Mesendoderm (in vitro differentiated cells): ENCODE measurements around the gene FOSB.
A peak's percentile ranks its signal among the peaks of the same experiment; 100 is the strongest.

Source experiments
- DNase-seq: peaks from one replicate; pipeline ENCODE4 v3.0.0; 2013
- H2AK5ac ChIP-seq: 2 replicates; pipeline ENCODE4 v1.6.1; 2013; ENCODE audit warnings: low read length, inconsistent platforms
- H2BK120ac ChIP-seq: 2 replicates; pipeline ENCODE4 v1.6.1; 2013; ENCODE audit warnings: low read depth, mild to moderate bottlenecking, low read length, moderate library complexity, mixed read lengths
- H2BK15ac ChIP-seq: replicated peaks from 2 replicates; pipeline ENCODE4 v1.6.1; 2013; ENCODE audit warnings: low read depth, mild to moderate bottlenecking, moderate library complexity
- H2BK5ac ChIP-seq: 2 replicates; pipeline ENCODE4 v1.6.1; 2013; ENCODE audit warnings: low read length, inconsistent platforms
- H3K18ac ChIP-seq: 2 replicates; pipeline ENCODE4 v1.6.1; 2013; ENCODE audit warnings: mild to moderate bottlenecking, low read length, mixed read lengths
- H3K23ac ChIP-seq: one replicate; pipeline ENCODE4 v1.6.1; 2013; ENCODE audit warnings: low read length
- H3K27ac ChIP-seq: 2 replicates; pipeline ENCODE4 v1.5.1; 2013; ENCODE audit warnings: low read depth, mild to moderate bottlenecking, inconsistent platforms, low read length, moderate library complexity
- H3K27me3 ChIP-seq: 2 replicates; pipeline ENCODE4 v1.6.1; 2013; ENCODE audit warnings: low read length, control low read depth, mild to moderate bottlenecking, inconsistent platforms; ENCODE audit not compliant: insufficient read depth, poor library complexity
- H3K36me3 ChIP-seq: 2 replicates; pipeline ENCODE4 v1.6.1; 2013; ENCODE audit warnings: low read length, inconsistent platforms; ENCODE audit not compliant: control insufficient read depth, insufficient read depth
- H3K4ac ChIP-seq: one replicate; pipeline ENCODE4 v1.6.1; 2013; ENCODE audit warnings: low read depth, mild to moderate bottlenecking, low read length, moderate library complexity
- H3K4me1 ChIP-seq: 2 replicates; pipeline ENCODE4 v1.6.1; 2013; ENCODE audit warnings: low read depth, low read length, inconsistent platforms; ENCODE audit not compliant: control insufficient read depth
- H3K4me2 ChIP-seq: 2 replicates; pipeline ENCODE4 v1.6.1; 2013; ENCODE audit warnings: low read length
- H3K4me3 ChIP-seq: 2 replicates; pipeline ENCODE4 v1.5.1; 2013; ENCODE audit warnings: mild to moderate bottlenecking, low read length
- H3K56ac ChIP-seq: one replicate; pipeline ENCODE4 v1.6.1; 2013; ENCODE audit warnings: low read length
- H3K79me1 ChIP-seq: 2 replicates; pipeline ENCODE4 v1.6.1; 2013; ENCODE audit warnings: low read length, inconsistent platforms
- H3K79me2 ChIP-seq: 2 replicates; pipeline ENCODE4 v1.6.1; 2013; ENCODE audit warnings: mild to moderate bottlenecking, low read length; ENCODE audit not compliant: control insufficient read depth, insufficient read depth
- H3K9ac ChIP-seq: 2 replicates; pipeline ENCODE4 v1.6.1; 2013; ENCODE audit warnings: low read length, inconsistent platforms
- H4K5ac ChIP-seq: one replicate; pipeline ENCODE4 v1.6.1; 2013; ENCODE audit warnings: low read length
- H4K8ac ChIP-seq: one replicate; pipeline ENCODE4 v1.6.1; 2013; ENCODE audit warnings: low read depth, mild to moderate bottlenecking, control low read depth, low read length, moderate library complexity
- WGBS: extraction: QIAGEN DNeasy Blood & Tissue Kit; methylation state at CpG from one replicate; pipeline ENCODE4 v1.1.7; 2013; ENCODE audit warnings: low lambda C conversion rate, missing lambda C conversion rate; ENCODE audit not compliant: insufficient coverage; ENCODE audit errors: extremely low coverage; 5-methylcytosine and 5-hydroxymethylcytosine counted together

FOSB gene

DNA sequence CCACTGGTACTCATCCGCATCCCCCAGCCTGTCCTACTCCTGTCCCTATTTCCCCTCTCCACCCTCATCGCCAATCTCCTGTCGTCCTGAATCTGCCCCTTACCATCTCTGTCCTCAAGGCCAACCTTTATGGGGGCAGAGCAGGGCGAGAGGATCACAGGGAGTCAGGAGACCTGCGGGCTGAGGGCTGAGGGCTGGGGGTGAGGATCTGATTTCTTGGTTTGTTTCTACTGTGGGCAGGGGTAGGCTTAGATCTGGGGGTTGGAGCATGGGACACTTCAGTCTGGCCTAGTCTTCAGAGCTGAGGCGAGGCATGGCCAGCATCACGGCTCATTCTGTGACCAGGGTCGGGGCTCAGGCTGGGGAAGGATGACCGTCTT lies 27.5 kb upstream of the FOSB start:
- no peaks in the 10 kb centered on the region for H3K36me3 ChIP-seq
- H2BK5ac ChIP-seq, result no peak overlapping the region
- no peak overlapping the region for H3K4me2 ChIP-seq
- H2BK15ac ChIP-seq, result no peak overlapping the region
- no peaks in the 10 kb centered on the region for H3K79me1 ChIP-seq
- H3K18ac ChIP-seq, result no peak overlapping the region
- no peaks in the 10 kb centered on the region for H3K27me3 ChIP-seq
- DNase-seq, result no peak
- H3K4ac ChIP-seq, result no peak overlapping the region
- peak overlapping the region; percentile 77 for H3K56ac ChIP-seq
- peaks cover 5% of the 10 kb centered on the region for H3K4me1 ChIP-seq
- no peak overlapping the region for H3K27ac ChIP-seq
- no peak overlapping the region for H3K23ac ChIP-seq
- H3K79me2 ChIP-seq, result no peaks in the 10 kb centered on the region
- H2BK120ac ChIP-seq, result no peak overlapping the region
- WGBS, result no CpG with 5 or more reads among the region's 9 CpGs
- no peak overlapping the region for H3K4me3 ChIP-seq
- H4K5ac ChIP-seq, result no peak overlapping the region
- H4K8ac ChIP-seq, result no peak overlapping the region
- H2AK5ac ChIP-seq, result no peak overlapping the region
- H3K9ac ChIP-seq, result peak overlapping the region; percentile 46

DNA sequence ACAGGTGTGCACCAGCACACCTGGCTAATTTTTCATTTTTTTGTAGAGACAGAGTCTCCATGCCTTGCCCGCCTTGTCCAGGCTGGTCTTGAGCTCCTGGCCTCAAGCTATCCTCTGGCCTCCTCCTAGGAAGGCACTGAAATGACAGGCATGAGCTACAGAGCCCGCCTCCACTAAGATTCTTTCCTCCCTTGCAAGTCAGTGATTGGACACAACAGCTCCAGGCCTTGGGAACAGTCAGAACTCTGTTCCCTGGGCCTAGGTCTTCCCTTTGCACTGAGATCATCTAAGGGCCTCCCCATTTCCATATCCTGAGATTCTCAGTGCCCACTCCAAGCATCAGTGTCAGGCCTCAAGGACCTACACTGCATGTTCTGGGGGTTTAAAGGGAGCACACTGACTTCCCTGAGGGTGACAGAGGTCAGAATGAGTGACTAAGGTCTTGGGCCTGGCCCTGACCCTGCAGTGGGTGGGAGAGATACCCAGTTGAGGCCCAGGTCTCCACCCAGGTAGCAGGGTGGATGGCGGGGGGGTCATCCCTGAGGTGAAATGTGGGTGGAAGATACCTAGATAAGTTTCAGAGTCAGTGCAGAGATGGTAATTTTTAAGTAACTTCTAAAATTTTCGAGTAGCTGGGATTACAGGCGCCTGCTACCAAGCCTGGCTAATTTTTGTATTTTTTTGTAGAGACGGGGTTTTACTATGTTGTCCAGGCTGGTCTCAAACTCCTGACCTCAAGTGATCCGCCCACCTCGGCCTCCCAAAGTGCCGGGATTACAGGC lies 26.7 kb upstream of the FOSB start:
- Histone ChIP-seq H3K4me1 (peaks cover 5% of the 10 kb centered on the region), H3K79me2 (no peaks in the 10 kb centered on the region), H3K56ac (no peak overlapping the region), H2AK5ac (no peak overlapping the region), H2BK120ac (no peak overlapping the region), H3K27ac (no peak overlapping the region), H3K4me3 (no peak overlapping the region), H3K79me1 (no peaks in the 10 kb centered on the region), H2BK5ac (no peak overlapping the region), H4K5ac (no peak overlapping the region), H3K36me3 (no peaks in the 10 kb centered on the region), H3K27me3 (no peaks in the 10 kb centered on the region), H3K23ac (no peak overlapping the region), H4K8ac (no peak overlapping the region), H2BK15ac (no peak overlapping the region), H3K4ac (no peak overlapping the region), H3K9ac (no peak overlapping the region), H3K18ac (no peak overlapping the region), H3K4me2 (no peak overlapping the region)
- no CpG with 5 or more reads among the region's 9 CpGs for WGBS
- peak; percentile 88 for DNase-seq

DNA sequence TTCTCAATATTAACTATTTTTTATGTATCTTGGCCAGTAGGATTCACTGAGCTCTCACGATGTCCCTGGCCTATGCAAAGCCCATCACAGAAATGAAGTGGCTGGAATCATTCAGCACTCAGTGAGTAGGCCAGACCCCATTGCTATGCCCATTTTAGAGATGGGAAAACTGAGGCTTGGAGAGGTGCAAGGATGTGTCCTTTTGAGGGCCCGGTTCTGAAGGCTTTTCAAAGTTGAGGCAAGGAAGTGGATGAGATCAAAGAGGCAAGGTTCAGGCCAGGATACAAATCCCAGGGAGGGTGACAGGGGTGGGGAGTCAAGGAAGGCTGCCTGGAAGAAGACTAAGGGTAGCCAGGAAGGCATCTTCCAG lies 25.4 kb upstream of the FOSB start:
- no peak overlapping the region for H2AK5ac ChIP-seq
- H4K8ac ChIP-seq, result no peak overlapping the region
- no peak overlapping the region for H3K4me2 ChIP-seq
- no peak overlapping the region for H3K27ac ChIP-seq
- no peak overlapping the region for H4K5ac ChIP-seq
- H3K27me3 ChIP-seq, result no peaks in the 10 kb centered on the region
- H3K56ac ChIP-seq, result no peak overlapping the region
- H3K4ac ChIP-seq, result no peak overlapping the region
- DNase-seq, result no peak
- H2BK5ac ChIP-seq, result no peak overlapping the region
- no peak overlapping the region for H2BK120ac ChIP-seq
- H3K23ac ChIP-seq, result no peak overlapping the region
- H3K4me1 ChIP-seq, result peaks cover 5% of the 10 kb centered on the region
- H3K36me3 ChIP-seq, result no peaks in the 10 kb centered on the region
- no peak overlapping the region for H3K9ac ChIP-seq
- H3K4me3 ChIP-seq, result no peak overlapping the region
- no peaks in the 10 kb centered on the region for H3K79me2 ChIP-seq
- no peak overlapping the region for H3K18ac ChIP-seq
- H2BK15ac ChIP-seq, result no peak overlapping the region
- H3K79me1 ChIP-seq, result no peaks in the 10 kb centered on the region
- WGBS, result no CpG with 5 or more reads among the region's 2 CpGs

DNA sequence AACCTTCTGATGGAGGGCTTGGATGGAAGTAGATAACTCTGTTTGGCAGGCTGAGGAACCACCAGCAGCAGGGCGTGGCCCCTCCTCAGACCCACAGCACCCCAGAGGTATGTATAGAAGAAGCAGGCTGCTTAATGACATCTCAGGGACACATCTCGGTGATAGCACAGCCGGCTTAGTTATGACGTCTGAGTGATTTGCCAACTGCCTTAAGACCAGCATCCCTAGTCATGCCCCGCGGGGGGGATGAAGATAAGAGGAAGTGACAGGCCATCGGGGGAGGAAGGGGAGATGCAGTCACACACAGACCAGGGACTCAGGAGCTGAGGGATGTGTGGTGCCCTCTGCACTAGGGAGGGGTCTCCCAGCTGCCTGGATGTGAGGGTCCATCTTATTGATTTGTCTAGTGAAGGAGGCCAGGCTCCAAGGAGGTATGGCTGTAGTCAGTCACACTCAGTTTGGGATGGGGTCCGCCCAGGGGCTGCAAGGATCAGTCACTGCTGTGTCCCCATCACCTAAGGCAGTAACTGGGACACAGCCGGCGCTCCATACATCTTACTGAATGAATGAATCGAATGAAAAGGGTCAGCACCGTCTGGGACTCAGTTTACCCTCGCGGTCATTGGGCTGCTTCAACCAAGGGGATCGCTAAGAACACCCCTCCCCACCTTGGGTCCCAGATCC lies 24.9 kb upstream of the FOSB start:
- Histone ChIP-seq H3K27ac (no peak overlapping the region), H3K4me2 (peak overlapping the region; percentile 54), H3K4me3 (peak overlapping the region; percentile 10), H2BK15ac (no peak overlapping the region), H3K56ac (peak overlapping the region; percentile 26), H3K79me1 (no peaks in the 10 kb centered on the region), H3K9ac (peak overlapping the region; percentile 52), H3K18ac (no peak overlapping the region), H2BK5ac (no peak overlapping the region), H3K4me1 (peaks cover 5% of the 10 kb centered on the region), H4K8ac (no peak overlapping the region), H4K5ac (no peak overlapping the region), H3K4ac (no peak overlapping the region), H3K23ac (no peak overlapping the region), H2AK5ac (no peak overlapping the region), H3K79me2 (no peaks in the 10 kb centered on the region), H3K27me3 (no peaks in the 10 kb centered on the region), H2BK120ac (no peak overlapping the region), H3K36me3 (no peaks in the 10 kb centered on the region)
- WGBS, result no CpG with 5 or more reads among the region's 15 CpGs
- peak; percentile 97 for DNase-seq

DNA sequence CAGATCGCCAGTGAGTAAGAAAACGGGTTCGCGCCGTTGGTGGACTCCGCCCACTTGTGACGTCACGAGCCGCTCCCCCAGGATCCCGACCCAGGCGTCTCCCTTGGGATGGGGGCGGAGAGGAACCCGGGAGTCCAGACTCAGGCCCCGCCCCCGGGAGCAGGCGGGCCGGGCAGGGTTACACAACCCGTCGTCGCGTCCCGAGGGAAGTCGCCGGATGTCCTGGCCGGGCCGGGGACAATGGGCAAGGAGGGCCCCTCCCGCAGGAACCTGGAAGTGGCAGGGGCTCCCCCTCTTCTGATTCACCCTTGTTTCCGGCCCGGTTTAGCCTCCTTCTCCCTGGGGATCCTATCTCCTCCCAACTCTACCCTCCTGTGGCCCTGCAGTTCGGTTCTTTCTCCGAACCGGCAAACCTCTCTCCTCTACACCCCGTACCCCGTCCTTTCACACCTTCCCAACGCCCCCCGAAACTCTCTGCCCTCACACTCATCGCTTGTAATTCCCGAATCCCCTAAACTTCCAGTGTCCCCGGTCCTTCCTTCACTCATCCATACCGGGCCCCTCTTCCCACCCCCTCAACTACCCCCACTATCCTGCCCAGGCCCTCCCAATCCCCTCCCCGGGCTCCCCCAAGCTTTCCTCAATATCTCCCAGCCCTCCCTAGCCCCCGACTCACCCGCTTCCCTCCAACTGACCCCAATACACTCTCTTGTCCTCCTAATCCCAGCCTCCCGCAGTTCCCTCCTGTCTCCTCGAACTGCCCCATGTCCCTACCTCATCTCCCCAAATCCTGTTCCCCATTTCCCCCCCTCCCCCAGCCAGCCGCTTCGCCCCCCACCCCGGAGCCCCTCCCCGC lies 24.1 kb upstream of the FOSB start:
- Histone ChIP-seq H3K4ac (no peak overlapping the region), H3K79me1 (no peaks in the 10 kb centered on the region), H4K8ac (no peak overlapping the region), H2BK5ac (peak overlapping the region; percentile 43), H3K79me2 (no peaks in the 10 kb centered on the region), H3K18ac (peak overlapping the region; percentile 75), H3K56ac (peak overlapping the region; percentile 94), H2BK15ac (no peak overlapping the region), H3K27ac (peak overlapping the region; percentile 74), H2BK120ac (no peak overlapping the region), H3K23ac (peak overlapping the region; percentile 29), H3K36me3 (no peaks in the 10 kb centered on the region), H2AK5ac (no peak overlapping the region), H3K4me2 (peak overlapping the region; percentile 85), H3K27me3 (no peaks in the 10 kb centered on the region), H3K4me1 (peaks cover 5% of the 10 kb centered on the region), H3K4me3 (peak overlapping the region; percentile 62), H3K9ac (peak overlapping the region; percentile 84), H4K5ac (no peak overlapping the region)
- no CpG with 5 or more reads among the region's 49 CpGs for WGBS
- DNase-seq, result peak; percentile 97
